Measurements from ENCODE around the gene NALCN. TPM values are rescaled to one million over a fixed set of nuclear protein-coding genes. Genes with fewer than 3 reads are reported as not detected.
A peak's percentile ranks its signal among the peaks of the same experiment; 100 is the strongest.

Gene NALCN
- total RNA-seq, 6 experiments from 2014 or later: 0.09 to 0.81 (median 0.25) TPM

DNA sequence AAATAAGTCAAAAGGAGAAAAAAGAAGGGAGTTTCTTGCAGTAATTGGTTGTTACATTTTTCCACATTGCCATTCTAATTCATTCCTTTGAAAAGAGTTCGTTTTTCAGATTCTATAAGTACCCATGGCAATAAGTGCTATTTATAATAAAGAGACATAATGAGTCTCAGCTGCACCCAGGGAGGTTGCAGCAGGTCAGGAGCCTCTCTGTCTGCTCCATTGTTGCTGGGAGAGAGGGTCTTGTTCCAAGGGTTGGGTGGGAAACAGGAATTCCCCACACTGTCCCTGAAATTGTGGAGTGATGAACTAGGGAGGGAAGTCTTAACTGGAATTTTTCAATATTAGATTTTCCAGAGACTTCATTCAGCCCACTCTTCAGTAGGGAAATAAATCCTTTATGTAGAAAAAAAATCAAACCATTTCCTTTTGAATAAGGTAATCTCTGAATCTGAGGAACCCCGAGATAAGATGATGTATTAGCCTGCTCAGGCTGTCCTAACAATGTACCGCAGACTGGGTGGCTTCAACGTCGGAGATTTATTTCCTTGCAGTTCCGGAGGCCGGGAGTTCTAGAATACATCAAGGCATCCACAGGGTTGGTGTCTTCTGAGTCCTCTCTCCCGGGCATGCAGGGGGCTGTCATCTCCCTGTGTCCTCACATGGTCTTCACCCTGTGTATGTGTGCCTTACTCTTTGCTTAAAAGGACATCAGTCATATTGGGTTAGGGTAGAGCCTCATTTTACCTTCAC is 399.0 kb downstream of the NALCN start:
- intact Hi-C loops (cut with DNase I): no loop called here

GRCh38 chr13:101016475-101016874 is 399.8 kb downstream of the NALCN start:
- H3K36me3 ChIP-seq: no peaks in the 10 kb centered on the region
- no peak overlapping the region for H3K27ac ChIP-seq
- intact Hi-C loops (cut with DNase I): no loop called here
- H3K27me3 ChIP-seq: no peaks in the 10 kb centered on the region
- TF ChIP-seq, protein P1, sequence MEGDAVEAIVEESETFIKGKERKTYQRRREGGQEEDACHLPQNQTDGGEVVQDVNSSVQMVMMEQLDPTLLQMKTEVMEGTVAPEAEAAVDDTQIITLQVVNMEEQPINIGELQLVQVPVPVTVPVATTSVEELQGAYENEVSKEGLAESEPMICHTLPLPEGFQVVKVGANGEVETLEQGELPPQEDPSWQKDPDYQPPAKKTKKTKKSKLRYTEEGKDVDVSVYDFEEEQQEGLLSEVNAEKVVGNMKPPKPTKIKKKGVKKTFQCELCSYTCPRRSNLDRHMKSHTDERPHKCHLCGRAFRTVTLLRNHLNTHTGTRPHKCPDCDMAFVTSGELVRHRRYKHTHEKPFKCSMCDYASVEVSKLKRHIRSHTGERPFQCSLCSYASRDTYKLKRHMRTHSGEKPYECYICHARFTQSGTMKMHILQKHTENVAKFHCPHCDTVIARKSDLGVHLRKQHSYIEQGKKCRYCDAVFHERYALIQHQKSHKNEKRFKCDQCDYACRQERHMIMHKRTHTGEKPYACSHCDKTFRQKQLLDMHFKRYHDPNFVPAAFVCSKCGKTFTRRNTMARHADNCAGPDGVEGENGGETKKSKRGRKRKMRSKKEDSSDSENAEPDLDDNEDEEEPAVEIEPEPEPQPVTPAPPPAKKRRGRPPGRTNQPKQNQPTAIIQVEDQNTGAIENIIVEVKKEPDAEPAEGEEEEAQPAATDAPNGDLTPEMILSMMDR (IDR thresholded peaks at IDR 0.05): no peak
- TF ChIP-seq POLR2A (IDR thresholded peaks at IDR 0.05): no peak
- no peaks in the 10 kb centered on the region for H3K4me1 ChIP-seq
- H3K4me3 ChIP-seq: no peak overlapping the region
- WGBS (ENCODE audit: insufficient coverage, low coverage, low lambda C conversion rate, missing lambda C conversion rate): 91% methylated on average over 6 of the region's 7 CpGs
- ATAC-seq (no peak), DNase-seq (no peak)
- H3K9me3 ChIP-seq: no peaks in the 10 kb centered on the region

More for the DNA sequence above, 399.0 kb downstream of the NALCN start:
- TF ChIP-seq, protein P1 (IDR thresholded peaks at IDR 0.05): no peak
- TF ChIP-seq POLR2A (IDR thresholded peaks at IDR 0.05): no peak
- ATAC-seq: no peak
- Histone ChIP-seq H3K27me3 (no peaks in the 10 kb centered on the region), H3K36me3 (no peaks in the 10 kb centered on the region), H3K4me3 (no peak overlapping the region), H3K9me3 (no peaks in the 10 kb centered on the region), H3K27ac (no peak overlapping the region), H3K4me1 (no peaks in the 10 kb centered on the region)
- 14% methylated on average over 6 of the region's 8 CpGs for WGBS (ENCODE audit: insufficient coverage, low coverage, low lambda C conversion rate, missing lambda C conversion rate)
- no peak for DNase-seq

- peak in 3 of 4 donors; percentile 27 to 65 (median 49) for ATAC-seq
Measured at GRCh38 chr13:101013245-101013644, 403.1 kb downstream of the NALCN start.

DNA sequence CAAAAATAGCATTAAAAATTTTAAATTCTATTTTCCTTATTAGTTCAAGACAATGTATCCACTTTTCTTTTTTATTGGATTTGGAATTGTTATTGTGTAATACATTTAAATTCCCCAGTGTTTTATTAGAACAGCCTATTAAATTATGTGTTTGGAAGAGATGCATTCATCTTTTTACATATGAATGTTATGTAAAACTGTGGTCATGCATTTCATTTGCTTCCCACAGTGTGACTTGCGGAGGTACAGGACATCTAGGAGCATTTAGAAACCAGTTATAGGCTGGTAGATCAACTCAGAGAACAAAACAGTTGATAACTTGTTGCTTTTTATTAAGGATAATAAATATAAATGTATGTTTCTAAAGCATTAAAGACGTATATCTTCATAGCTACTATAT is 406.2 kb downstream of the NALCN start:
- Histone ChIP-seq H3K4me3 (no peak overlapping the region), H3K9me3 (no peaks in the 10 kb centered on the region), H3K27ac (no peak overlapping the region), H3K27me3 (no peaks in the 10 kb centered on the region), H3K36me3 (no peaks in the 10 kb centered on the region), H3K4me1 (no peaks in the 10 kb centered on the region)
- TF ChIP-seq, protein P1 (IDR thresholded peaks at IDR 0.05): no peak
- TF ChIP-seq POLR2A (IDR thresholded peaks at IDR 0.05): no peak
- no peak for DNase-seq
- intact Hi-C loops (cut with DNase I): no loop called here
- ATAC-seq: no peak
- WGBS (ENCODE audit: insufficient coverage, low coverage, low lambda C conversion rate, missing lambda C conversion rate): 79% methylated on average over 2 of the region's 2 CpGs

More at GRCh38 chr13:101013245-101013644, 403.1 kb downstream of the NALCN start:
- Histone ChIP-seq H3K27me3 (no peaks in the 10 kb centered on the region), H3K27ac (no peak overlapping the region), H3K36me3 (no peaks in the 10 kb centered on the region), H3K9me3 (no peaks in the 10 kb centered on the region), H3K4me1 (no peaks in the 10 kb centered on the region), H3K4me3 (no peak overlapping the region)
- no peak for DNase-seq
- TF ChIP-seq, protein P1 (IDR thresholded peaks at IDR 0.05): peak in 2 of 4 donors; percentile 24 to 31
- no peak for TF ChIP-seq POLR2A (IDR thresholded peaks at IDR 0.05)
- 78% methylated on average over 3 of the region's 5 CpGs for WGBS (ENCODE audit: insufficient coverage, low coverage, low lambda C conversion rate, missing lambda C conversion rate)
- intact Hi-C loops (cut with DNase I): no loop called here

All from right lobe of liver (tissue), 6 donors.